ENCODE measurements around the gene ZNF420. TPM values are rescaled to one million over a fixed set of nuclear protein-coding genes. Genes with fewer than 3 reads are reported as not detected.

The ZNF420 gene
- total RNA-seq, 1 donor from 2014 or later, result 4.3 TPM

GRCh38 chr19:37136111-37136510 lies 57.9 kb downstream of the ZNF420 start:
- DNase-seq (ENCODE audit: extremely low read depth, low read depth, low spot score), result no peak

GRCh38 chr19:37148214-37148613 lies 70.0 kb downstream of the ZNF420 start:
- no peak for DNase-seq (ENCODE audit: extremely low read depth, low read depth, low spot score)

GRCh38 chr19:37160153-37160552 lies 81.9 kb downstream of the ZNF420 start:
- DNase-seq (ENCODE audit: extremely low read depth, low read depth, low spot score), result no peak

GRCh38 chr19:37165635-37166034 lies 87.4 kb downstream of the ZNF420 start:
- no peak for DNase-seq (ENCODE audit: extremely low read depth, low read depth, low spot score)

- DNase-seq (ENCODE audit: extremely low read depth, low read depth, low spot score), result peak; percentile 75
These were observed 94.4 kb downstream of the ZNF420 start, which contains the start of gene ZNF585A for GRCh38 chr19:37172368-37173366. ZNF585A (minus strand) TSS chr19:37172695; CDS start chr19:37169910, 2,785 bp downstream.

Other genes starting within 250 kb of the ZNF420 start
- gene ZNF790, start 240.0 kb upstream of the ZNF420 start, total RNA-seq, result 4.1 and 8.3 TPM in 2 replicates
- 1.2 and 2.8 TPM in 2 replicates for gene ZNF345, start 227.6 kb upstream of the ZNF420 start, total RNA-seq
- 1.5 and 1.9 TPM in 2 replicates for gene ZNF829, start 162.1 kb upstream of the ZNF420 start, total RNA-seq
- gene ZNF568, start 162.1 kb upstream of the ZNF420 start, total RNA-seq, result 5.3 and 12.0 TPM in 2 replicates
- gene ZNF585A, start 94.3 kb downstream of the ZNF420 start, total RNA-seq, result 2.7 and 4.3 TPM in 2 replicates
- 6.7 and 9.7 TPM in 2 replicates for gene ZNF585B, start 132.1 kb downstream of the ZNF420 start, total RNA-seq
- 5.2 and 5.3 TPM in 2 replicates for gene ZNF383, start 139.8 kb downstream of the ZNF420 start, total RNA-seq